GM18951 (cell line): ENCODE measurements around the gene DYNC2H1.

Experiments
- POLR2A ChIP-seq: IDR thresholded peaks from 4 replicates; pipeline ENCODE4 v1.6.1; 2011; ENCODE audit warnings: mild to moderate bottlenecking; ENCODE audit not compliant: insufficient read length, insufficient read depth; ENCODE audit errors: extremely low read depth
- in situ Hi-C: fragments of 300-500 bp; cut with MboI; formaldehyde crosslinking; loops from one replicate; pipeline ENCODE4 v1.12.0; 2022; ENCODE audit warnings: low sequenced_read_pairs, mixed read lengths, inconsistent platforms; ENCODE audit not compliant: unreplicated experiment

The DYNC2H1 gene, protein sequence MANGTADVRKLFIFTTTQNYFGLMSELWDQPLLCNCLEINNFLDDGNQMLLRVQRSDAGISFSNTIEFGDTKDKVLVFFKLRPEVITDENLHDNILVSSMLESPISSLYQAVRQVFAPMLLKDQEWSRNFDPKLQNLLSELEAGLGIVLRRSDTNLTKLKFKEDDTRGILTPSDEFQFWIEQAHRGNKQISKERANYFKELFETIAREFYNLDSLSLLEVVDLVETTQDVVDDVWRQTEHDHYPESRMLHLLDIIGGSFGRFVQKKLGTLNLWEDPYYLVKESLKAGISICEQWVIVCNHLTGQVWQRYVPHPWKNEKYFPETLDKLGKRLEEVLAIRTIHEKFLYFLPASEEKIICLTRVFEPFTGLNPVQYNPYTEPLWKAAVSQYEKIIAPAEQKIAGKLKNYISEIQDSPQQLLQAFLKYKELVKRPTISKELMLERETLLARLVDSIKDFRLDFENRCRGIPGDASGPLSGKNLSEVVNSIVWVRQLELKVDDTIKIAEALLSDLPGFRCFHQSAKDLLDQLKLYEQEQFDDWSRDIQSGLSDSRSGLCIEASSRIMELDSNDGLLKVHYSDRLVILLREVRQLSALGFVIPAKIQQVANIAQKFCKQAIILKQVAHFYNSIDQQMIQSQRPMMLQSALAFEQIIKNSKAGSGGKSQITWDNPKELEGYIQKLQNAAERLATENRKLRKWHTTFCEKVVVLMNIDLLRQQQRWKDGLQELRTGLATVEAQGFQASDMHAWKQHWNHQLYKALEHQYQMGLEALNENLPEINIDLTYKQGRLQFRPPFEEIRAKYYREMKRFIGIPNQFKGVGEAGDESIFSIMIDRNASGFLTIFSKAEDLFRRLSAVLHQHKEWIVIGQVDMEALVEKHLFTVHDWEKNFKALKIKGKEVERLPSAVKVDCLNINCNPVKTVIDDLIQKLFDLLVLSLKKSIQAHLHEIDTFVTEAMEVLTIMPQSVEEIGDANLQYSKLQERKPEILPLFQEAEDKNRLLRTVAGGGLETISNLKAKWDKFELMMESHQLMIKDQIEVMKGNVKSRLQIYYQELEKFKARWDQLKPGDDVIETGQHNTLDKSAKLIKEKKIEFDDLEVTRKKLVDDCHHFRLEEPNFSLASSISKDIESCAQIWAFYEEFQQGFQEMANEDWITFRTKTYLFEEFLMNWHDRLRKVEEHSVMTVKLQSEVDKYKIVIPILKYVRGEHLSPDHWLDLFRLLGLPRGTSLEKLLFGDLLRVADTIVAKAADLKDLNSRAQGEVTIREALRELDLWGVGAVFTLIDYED (N-terminal part only)

DNA sequence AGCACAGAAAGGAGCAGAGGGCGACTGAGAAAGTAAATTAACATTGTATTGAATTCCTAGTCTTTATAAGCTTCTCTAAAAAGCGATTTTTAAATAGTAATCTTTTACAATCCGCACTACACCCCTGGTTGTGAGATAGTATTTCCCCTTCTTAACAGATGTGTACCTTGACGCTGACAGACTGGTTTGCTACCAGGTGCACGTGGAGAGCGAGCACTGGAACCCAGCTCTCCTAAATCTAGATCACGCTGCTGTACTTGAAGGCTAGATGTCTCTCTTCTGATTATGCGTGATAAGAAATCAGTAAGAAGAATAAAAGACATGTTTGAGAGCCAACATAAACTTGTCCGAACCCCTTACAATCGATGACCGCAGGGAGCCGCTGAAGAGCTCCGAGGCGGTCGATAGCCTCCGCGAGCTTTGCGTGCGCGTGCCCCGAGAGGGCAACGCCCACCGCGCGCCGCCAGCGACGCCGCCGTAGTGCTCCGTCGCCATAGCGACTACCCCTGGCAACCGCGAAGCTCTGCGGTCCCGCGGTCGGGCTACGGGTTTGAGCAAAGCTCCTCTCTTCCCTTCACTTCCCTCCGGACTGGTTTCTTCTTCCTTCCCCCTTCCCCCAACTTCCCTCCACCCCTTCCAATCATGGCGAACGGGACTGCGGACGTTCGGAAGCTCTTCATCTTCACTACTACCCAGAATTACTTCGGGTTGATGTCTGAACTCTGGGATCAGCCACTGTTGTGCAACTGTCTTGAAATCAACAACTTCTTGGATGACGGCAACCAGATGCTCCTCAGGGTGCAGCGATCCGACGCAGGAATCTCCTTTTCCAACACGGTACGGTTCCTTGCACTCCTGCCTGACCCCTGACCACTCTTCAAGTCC, at the start of gene DYNC2H1:
TSS of gene DYNC2H1 (plus strand) at position 494 of the 885 bp plus-strand sequence. CDS start at position 643, 149 bp downstream.
- TF ChIP-seq POLR2A = no peak
- in situ Hi-C loops = no loop called here

DNA sequence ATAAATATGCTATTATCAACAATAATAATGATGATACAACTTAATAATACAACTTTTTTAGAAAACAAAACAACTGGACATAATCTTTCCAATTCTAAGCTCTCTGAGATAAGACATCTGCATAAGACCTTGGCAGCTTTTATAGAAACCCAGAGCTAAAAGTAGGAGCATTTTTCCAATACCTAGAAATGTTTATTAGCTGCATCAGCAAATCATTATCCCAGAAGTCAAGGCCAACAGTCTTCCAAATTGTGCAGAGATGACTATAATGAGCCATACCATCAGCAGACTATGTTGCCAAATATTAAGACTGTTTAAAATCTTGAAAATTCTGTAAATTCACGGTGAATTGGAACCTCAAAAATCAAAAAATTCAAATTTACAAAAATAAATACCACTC, 47.6 kb upstream of the DYNC2H1 start:
- TF ChIP-seq POLR2A = no peak
- in situ Hi-C loops = no loop called here

GRCh38 chr11:103067118-103067517, 42.1 kb upstream of the DYNC2H1 start:
- in situ Hi-C loops = no loop called here
- no peak for TF ChIP-seq POLR2A

- TF ChIP-seq POLR2A = no peak
- in situ Hi-C loops = no loop called here
These were observed 39.9 kb upstream of the DYNC2H1 start for GRCh38 chr11:103069367-103069766.

DNA sequence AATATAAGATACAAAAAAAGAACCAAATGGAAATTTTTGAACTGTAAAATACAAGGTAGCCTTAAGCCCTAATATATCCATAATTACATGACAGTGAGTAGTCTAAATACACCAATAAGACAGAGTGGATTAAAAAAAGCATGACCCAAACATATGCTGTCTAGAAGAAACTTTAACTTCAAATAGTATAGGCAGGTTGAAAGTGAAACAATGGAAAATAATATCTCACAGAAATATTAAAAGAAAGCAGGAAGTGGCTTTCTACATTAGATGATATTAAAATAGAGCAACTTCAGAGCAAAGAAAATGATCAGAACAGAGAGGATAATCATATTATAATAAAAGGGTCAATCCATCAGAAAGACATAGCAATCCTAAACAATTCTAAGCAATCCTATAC, 39.1 kb upstream of the DYNC2H1 start:
- in situ Hi-C loops = no loop called here
- no peak for TF ChIP-seq POLR2A

GRCh38 chr11:103071008-103071407, 38.2 kb upstream of the DYNC2H1 start:
- in situ Hi-C loops = no loop called here
- no peak for TF ChIP-seq POLR2A

GRCh38 chr11:103076361-103076760, 32.9 kb upstream of the DYNC2H1 start:
- no peak for TF ChIP-seq POLR2A
- in situ Hi-C loops = no loop called here

- in situ Hi-C loops = no loop called here
- no peak for TF ChIP-seq POLR2A
These were observed 31.7 kb upstream of the DYNC2H1 start for GRCh38 chr11:103077554-103077953.

GRCh38 chr11:103078710-103079109, 30.5 kb upstream of the DYNC2H1 start:
- no peak for TF ChIP-seq POLR2A
- in situ Hi-C loops = no loop called here

GRCh38 chr11:103079833-103080232, 29.4 kb upstream of the DYNC2H1 start:
- TF ChIP-seq POLR2A = no peak
- in situ Hi-C loops = no loop called here

DNA sequence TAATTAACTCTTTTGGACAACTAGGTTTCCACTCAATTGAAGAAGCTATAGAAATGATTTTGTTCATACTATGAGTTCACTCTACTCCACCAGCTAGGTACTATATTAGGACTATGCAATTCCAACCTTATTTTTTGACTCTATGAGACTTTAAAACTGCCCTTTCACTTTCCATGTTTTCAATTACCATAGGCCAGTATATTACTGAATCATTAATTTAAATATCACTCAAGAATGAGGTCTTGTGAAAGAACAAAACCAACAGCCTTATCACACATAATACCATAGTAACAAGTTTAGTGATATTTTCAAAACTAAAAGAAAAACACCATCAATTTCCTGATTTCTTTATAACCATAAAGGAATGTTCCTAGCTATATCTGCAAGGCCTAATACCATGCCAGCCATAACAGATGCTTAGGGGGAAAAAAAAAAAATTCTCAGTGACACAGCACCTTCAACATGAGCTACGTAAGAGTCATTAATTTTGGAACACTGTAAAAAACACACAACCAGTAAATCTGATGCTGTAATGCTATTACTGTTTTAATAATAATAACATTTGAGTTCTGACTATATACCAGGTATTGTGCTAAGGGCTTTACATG, 23.4 kb upstream of the DYNC2H1 start:
- no peak for TF ChIP-seq POLR2A
- in situ Hi-C loops = no loop called here

DNA sequence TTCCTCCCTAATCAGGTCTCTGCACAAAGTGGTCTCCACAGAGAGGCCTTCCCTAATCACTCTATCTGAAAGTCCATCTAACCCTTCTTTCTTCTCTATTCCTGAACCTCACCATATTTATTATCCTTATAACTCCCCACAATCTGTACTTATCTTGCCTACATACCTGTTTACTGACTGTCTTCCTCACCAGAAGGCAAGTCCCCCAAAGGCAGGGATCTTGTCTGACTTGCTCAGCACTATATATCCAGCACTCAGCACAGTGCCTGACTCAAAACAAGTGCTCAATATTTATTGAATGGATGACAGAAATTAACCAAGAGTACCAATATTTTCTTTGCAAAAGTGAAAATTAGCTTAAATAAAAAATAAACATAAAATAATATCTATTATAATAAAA, 22.8 kb upstream of the DYNC2H1 start:
- no peak for TF ChIP-seq POLR2A
- in situ Hi-C loops = no loop called here
